LHCN-M2 (cell line): ENCODE measurements around the gene ACSL3. TPM values are rescaled to one million over a fixed set of nuclear protein-coding genes. Genes with fewer than 3 reads are reported as not detected.

Experiments used
- DNase-seq: peaks from one replicate; pipeline ENCODE4 v3.0.0-alpha.2; 2012; ENCODE audit warnings: low read depth
- total RNA-seq: library from RNA; depleted of rRNA; stranded (reverse); fragments of >200 nt; gene quantifications from 2 replicates; pipeline ENCODE4 v1.2.3, GENCODE V29; 2014

ACSL3 gene
- total RNA-seq, 1 experiment from 2014 or later = 215 TPM

GRCh38 chr2:222939208-222939856, 78.5 kb downstream of the ACSL3 start:
- DNase-seq = peak; percentile 80

- no peak for DNase-seq
Measured at GRCh38 chr2:222939979-222940378, 79.1 kb downstream of the ACSL3 start.

DNA sequence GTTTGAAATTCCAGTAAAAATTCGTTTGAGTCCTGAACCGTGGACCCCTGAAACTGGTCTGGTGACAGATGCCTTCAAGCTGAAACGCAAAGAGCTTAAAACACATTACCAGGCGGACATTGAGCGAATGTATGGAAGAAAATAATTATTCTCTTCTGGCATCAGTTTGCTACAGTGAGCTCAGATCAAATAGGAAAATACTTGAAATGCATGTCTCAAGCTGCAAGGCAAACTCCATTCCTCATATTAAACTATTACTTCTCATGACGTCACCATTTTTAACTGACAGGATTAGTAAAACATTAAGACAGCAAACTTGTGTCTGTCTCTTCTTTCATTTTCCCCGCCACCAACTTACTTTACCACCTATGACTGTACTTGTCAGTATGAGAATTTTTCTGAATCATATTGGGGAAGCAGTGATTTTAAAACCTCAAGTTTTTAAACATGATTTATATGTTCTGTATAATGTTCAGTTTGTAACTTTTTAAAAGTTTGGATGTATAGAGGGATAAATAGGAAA, 80.7 kb downstream of the ACSL3 start:
- DNase-seq = peak; percentile 66

GRCh38 chr2:222942561-222942960, 81.7 kb downstream of the ACSL3 start:
- no peak for DNase-seq

DNA sequence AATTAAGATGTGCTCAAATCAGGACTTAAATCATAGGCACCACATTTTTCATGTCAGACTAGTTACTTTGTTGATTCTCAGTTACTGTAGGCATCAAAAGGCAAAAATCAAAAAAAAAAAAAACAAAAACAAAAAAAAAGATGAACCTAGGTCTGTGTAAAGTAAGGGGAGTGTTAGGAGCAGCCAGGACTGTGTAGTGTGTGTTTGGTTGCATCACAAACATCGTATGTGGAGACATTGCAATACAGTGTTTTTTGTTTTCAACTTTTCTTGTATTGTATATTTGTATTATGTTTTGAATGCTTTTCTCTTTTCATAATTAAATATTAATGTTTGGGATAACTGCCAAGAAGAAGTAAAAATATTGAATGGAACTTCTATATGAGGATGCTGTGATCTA, 82.1 kb downstream of the ACSL3 start:
- no peak for DNase-seq

DNA sequence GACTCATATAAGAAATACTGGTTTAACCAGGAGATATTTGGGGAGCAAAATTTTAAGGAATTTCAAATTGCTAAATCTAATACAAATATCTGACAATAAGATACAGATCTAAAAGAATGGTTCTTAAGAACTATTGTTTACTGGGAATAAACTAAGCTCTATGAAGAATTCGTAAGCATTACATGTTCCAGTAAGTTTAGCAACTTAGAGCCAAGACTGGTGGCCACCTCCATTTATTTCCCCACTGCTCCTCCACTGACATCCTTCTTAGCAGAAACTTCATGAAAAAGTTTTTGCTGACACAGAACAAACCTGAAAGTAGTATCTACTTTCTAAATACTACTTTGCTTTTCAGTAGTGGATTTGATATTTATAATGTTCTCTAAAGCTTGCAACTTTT, 83.0 kb downstream of the ACSL3 start:
- no peak for DNase-seq

DNA sequence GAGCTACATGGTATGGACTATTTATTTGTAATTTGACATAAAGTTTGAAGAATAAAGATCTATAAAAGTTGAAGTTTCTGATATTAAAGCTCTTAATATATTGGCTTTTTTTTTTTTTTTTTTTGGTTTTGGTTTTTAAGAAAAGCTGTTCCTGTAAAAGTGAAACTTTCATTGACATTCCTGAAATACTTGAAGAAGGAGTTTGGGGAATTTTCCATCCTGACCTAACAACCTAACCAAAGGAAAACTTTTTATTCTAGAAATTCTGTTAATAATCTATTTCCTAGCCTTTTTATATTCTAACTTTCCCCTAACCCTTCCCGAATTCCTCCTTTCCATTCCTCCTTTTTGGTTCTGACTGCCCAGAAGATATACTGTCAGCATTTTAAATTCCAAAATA, 83.7 kb downstream of the ACSL3 start:
- DNase-seq = no peak

GRCh38 chr2:222944971-222945740, 84.3 kb downstream of the ACSL3 start:
- no peak for DNase-seq

- no peak for DNase-seq
Measured at GRCh38 chr2:222945887-222946286, 85.1 kb downstream of the ACSL3 start.

- no peak for DNase-seq
Measured at GRCh38 chr2:222946700-222947287, 86.0 kb downstream of the ACSL3 start.

DNA sequence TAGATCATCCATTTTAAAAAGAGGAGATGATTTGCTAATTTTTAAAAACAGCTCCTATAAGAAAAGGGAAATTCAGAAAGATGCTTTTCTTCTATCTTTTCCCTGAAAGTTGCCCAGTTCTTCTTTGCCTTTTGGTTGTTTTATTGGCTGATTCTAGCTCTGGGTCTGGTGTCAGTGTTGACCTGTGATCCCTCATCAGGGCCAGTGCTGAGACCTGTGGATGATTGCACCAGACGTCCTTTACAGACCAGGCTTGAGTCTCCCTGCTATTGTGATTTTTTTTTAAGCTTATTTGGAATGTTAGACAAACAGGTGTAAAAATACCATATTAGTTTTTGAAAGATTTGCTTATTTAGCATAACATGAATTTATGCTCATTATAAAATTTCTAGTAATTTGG, 88.2 kb downstream of the ACSL3 start:
- DNase-seq = no peak

DNA sequence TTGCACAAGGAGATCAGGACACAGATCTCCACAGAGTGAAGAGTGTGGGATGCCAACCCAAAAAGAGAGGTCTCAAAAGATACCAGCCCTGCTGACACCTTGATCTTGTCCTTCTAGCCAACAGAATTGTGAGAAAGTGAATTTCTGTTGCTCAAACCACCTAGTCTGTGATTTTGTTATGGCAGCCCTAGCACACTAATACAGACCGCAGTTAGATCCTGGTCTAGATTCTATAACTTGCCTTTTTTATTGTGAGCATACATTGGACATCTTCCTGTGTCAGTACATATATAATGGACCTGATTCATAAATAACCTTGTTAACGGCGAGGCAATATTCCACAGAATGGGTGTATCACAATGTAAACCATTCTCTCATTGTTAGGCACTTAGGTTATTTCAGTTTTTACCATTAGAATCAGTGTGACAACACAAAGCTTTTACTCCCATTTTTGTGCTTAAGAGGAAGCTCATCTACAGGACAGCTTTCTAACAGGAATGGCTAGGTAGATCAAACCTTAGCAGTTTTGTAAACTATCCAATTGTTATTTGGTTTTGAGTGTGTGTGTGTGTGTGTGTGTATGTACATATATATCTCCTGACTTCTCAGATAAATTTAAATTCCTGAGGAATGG, 89.0 kb downstream of the ACSL3 start:
- no peak for DNase-seq

DNA sequence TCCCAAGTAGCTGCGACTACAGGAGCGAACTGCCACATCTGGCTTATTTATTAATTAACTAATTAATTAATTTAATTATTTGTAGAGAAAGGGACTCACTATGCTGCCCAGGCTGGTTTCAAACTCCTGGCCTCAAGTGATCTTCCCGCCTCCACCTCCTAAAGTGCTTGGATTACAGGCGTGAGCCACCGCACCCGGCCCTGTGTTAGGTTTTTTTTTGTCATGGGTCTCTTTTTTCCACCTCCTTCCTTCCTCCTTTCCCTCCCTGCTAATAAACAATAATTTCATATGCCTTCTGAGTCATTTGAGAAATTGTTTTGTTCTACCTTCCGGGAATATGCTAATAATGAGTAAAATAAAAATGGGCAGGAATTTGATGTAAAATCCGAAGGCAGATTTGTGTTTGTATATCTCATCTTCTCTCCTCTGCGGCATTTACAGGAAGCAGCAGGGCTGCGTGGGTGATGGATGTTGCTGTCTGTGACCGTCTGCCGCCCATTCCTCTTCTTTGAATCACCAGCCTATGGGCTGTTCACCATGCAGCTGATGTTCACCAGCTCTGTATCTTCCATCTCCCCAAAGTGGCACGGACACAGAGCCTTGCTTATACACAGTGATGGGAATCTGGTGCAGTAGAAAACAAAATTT, 89.9 kb downstream of the ACSL3 start:
- DNase-seq = peak; percentile 87

DNA sequence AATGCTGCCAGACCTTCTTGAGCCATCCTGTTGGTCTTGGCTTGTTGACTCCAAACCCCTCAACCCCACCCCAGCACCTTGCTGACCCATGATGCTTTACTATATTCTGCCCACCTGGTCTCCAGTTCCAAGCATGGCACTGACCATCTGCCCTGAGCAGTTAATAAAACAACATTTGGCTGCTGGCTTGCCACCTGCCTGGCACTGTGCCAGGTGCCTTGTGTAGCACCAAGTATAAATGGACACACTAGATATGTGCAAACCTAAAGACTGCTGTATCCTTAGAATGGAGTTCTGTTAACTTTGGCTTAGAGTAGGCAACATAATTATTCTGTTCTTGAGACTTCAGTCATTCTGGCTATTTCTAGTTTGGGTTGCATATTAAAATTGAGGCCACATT, 91.4 kb downstream of the ACSL3 start:
- no peak for DNase-seq

GRCh38 chr2:222955008-222955407, 94.2 kb downstream of the ACSL3 start:
- no peak for DNase-seq

DNA sequence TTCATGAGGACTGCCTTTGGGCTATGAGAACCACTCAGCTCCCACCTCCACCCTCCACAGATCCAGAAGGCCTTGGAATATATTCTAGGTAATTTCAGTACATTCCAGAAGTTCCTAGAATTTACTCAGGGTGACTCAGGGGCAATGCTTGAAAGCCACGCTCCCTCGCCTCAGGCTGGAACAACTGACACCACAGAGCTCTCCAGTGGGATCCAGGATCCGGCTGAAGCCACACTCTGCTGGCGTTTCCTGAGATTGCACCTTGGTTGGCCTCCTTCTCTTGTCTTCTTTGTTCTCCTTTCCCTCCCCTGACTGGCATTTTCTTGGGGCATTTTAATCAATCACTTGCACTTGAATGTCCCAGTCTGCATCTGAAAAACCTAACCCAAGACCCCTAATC, 98.5 kb downstream of the ACSL3 start:
- peak; percentile 93 for DNase-seq

DNA sequence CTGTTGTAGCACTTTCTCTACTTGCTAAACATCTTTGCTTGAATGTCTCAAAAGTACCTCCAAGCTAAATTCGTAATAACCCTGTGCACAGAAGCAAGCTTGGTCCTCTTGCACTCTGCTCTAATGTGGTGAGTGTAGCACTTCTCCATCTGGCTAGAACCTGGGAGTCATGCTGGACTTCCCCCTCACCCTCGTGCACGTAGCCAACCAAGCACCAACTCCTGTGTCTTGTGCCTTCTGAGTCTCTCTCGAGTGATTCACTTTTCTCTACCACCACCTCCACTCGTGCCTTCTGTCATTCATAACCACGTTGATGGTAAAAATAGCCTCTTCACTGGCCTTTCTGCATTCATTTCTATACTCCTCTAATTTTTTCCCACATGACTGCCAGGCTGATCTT, 99.3 kb downstream of the ACSL3 start:
- peak; percentile 73 for DNase-seq

DNA sequence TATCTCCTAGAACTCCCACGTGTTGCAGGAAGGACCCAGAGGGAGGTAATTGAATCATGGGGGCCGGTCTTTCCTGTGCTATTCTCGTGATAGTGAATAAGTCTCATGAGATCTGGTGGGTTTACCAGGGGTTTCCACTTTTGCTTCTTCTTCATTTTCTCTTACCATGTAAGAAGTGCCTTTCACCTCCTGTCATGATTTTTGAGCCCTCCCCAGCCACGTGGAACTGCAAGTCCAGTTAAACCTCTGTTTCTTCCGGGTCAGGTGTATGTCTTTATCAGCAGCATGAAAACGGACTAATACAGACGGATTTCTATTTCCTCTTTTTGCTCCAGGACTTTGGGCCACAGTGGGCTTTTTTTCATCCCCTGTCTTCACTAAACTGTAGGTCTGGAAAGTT, 102.8 kb downstream of the ACSL3 start:
- no peak for DNase-seq

- DNase-seq = no peak
Measured at GRCh38 chr2:222964376-222965031, 103.7 kb downstream of the ACSL3 start.

DNA sequence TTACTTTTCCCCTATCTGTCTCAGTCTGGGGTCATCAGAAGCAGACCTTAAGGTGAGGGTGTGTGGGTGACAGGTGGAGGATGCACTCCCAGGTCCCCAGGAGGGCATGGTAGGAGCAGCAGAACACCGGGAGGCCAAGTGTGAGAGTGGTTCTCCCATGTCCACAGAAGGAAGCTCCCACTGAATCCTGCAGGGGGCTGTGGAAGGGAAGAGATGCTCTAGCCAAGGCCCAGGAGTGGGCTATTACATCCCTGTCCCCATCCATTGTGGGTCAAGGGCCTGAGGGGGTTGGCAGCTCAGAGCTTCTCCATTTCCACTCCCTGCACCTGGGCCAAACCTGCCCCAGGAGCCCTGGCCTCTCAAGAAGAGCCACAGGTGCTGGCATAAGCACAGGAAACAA, 104.7 kb downstream of the ACSL3 start:
- DNase-seq = no peak

DNA sequence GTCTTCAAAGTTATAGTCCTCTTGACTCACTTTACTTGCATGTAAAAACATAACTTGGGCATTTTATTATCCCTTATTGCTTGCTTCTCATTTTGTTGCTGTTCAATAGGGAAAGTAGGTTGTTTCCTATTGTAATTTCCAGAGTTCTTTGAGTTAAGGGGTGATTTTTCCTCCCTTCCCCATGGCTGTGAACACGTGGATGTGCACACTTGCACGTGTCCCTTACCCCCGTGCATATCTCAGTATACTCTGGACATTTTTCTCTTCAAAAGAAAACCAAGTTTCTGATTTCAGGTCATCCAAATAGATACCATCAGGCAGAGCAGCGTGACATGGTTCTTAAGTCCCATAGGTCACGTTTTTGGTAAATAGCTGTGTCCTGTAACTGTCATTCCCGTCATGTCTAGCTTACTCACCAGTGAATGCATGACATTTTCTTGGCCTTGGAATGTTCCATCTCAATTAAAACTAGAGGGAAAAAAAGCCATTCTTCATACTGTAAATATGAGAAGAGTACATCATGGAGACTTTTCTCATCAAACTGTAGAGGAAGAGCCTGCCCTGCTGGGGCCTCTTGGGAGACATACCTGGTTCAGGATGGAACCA, 107.8 kb downstream of the ACSL3 start:
- no peak for DNase-seq
